Activated CD4-positive, alpha-beta T cell treated with anti-CD3 and anti-CD28 coated beads, Interleukin-2, amount 10 ng/mL, durations not matched to agents 7 days and 5 days (primary cell): ENCODE results near the gene ARSB. TPM values are rescaled to one million over a fixed set of nuclear protein-coding genes. Genes with fewer than 3 reads are reported as not detected.

ENCODE experiments used
- CTCF ChIA-PET: fragments of 350-600 bp; sonication (Branson Sonifier 250); formaldehyde crosslinking; loops from one replicate; lab custom pipeline; 2021; ENCODE audit warnings: antibody characterized with exemption; lab: Charles Lee
- POLR2A ChIA-PET: fragments of 350-600 bp; sonication (Branson Sonifier 250); formaldehyde crosslinking; loops from one replicate; lab custom pipeline; 2021; ENCODE audit warnings: antibody characterized with exemption; lab: Charles Lee
- DNase-seq: peaks from one replicate; pipeline ENCODE4 v3.0.0-alpha.2; 2020
- H3K27ac Mint-ChIP-seq: one replicate; pipeline ENCODE4 v1.8.0; 2021; ENCODE audit warnings: mild to moderate bottlenecking, moderate library complexity, mixed read lengths
- H3K27me3 Mint-ChIP-seq: one replicate; pipeline ENCODE4 v1.8.0; 2021; ENCODE audit warnings: mixed read lengths
- H3K36me3 Mint-ChIP-seq: one replicate; pipeline ENCODE4 v1.8.0; 2021; ENCODE audit warnings: low read depth, mixed read lengths
- H3K4me1 Mint-ChIP-seq: one replicate; pipeline ENCODE4 v1.8.0; 2021; ENCODE audit warnings: mixed read lengths
- H3K4me3 Mint-ChIP-seq: one replicate; pipeline ENCODE4 v1.8.0; 2021; ENCODE audit warnings: mild to moderate bottlenecking, moderate library complexity, mixed read lengths
- H3K9me3 Mint-ChIP-seq: one replicate; pipeline ENCODE4 v1.8.0; 2021; ENCODE audit warnings: mixed read lengths
- total RNA-seq, 2 experiments: library from RNA; stranded (reverse); gene quantifications; one replicate each; pipeline ENCODE4 v1.2.3, GENCODE V29; 2021

Gene ARSB
- total RNA-seq, 2 experiments from 2014 or later = 10.4 to 11.5 TPM

DNA sequence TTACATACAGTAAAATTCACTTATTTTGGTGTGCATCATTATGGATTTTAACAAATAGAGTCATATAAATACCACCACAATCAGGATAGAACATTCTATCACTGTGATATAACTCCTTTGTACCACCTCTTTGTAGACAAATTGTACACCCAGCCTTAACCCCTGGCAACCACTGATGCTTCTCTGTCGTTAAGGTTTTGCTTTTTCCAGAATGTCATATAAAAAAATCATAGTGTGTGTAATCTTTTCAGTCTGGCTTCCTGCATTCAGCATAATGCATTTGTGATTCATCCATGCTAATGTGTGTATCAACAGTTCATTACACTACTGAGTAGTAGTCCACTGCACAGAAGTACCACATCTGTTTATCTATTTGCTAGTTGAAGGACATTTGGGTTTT lies 81.2 kb downstream of the ARSB start:
- H3K4me3 Mint-ChIP-seq = no peak overlapping the region
- POLR2A ChIA-PET = no interaction called here
- no peaks in the 10 kb centered on the region for H3K27me3 Mint-ChIP-seq
- H3K9me3 Mint-ChIP-seq = peaks cover 4% of the 10 kb centered on the region
- no peak for DNase-seq
- H3K36me3 Mint-ChIP-seq = peaks cover 14% of the 10 kb centered on the region
- no peak overlapping the region for H3K27ac Mint-ChIP-seq
- peaks cover 1% of the 10 kb centered on the region for H3K4me1 Mint-ChIP-seq
- CTCF ChIA-PET = interaction anchor here (0.6 kb wide), 1 partner anchor 111 kb away, joined by 3 read pairs; no protein-coding TSS in a partner anchor

GRCh38 chr5:78903353-78903752 lies 81.8 kb downstream of the ARSB start:
- Mint-ChIP-seq H3K27ac (no peak overlapping the region), H3K27me3 (no peaks in the 10 kb centered on the region), H3K9me3 (peaks cover 4% of the 10 kb centered on the region), H3K4me1 (peaks cover 1% of the 10 kb centered on the region), H3K4me3 (no peak overlapping the region), H3K36me3 (peaks cover 13% of the 10 kb centered on the region)
- ChIA-PET CTCF (no interaction called here), POLR2A (no interaction called here)
- no peak for DNase-seq

GRCh38 chr5:78899922-78900362 lies 85.2 kb downstream of the ARSB start:
- Mint-ChIP-seq H3K27ac (no peak overlapping the region), H3K36me3 (peaks cover 10% of the 10 kb centered on the region), H3K27me3 (no peaks in the 10 kb centered on the region), H3K4me3 (no peak overlapping the region), H3K9me3 (peaks cover 4% of the 10 kb centered on the region), H3K4me1 (no peaks in the 10 kb centered on the region)
- POLR2A ChIA-PET = no interaction called here
- CTCF ChIA-PET = interaction anchor here (0.5 to 0.6 kb wide), 2 partner anchors 13 to 18 kb away, joined by 3 read pairs; no protein-coding TSS in a partner anchor
- DNase-seq = peak; percentile 34

DNA sequence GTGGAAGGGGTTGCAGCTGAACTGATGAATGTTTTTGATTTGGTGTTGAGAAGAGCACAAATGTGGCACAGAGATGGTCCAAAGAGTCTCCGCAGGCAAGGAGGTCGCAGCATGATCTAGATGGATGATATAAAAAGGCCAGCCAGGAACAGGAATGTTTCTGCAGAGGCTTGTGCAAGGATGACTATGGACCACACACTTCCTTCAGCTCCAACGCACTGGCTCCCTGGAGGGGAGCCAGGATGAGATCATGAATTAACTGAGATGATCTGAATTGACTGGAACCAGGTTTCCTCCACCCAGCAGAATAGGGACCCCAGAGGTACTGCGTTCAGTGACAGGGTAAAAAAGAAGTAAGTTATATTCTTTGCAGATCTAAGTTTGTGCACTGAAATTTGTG lies 89.0 kb downstream of the ARSB start:
- peaks cover 11% of the 10 kb centered on the region for H3K4me1 Mint-ChIP-seq
- H3K36me3 Mint-ChIP-seq = peaks cover 17% of the 10 kb centered on the region
- no peaks in the 10 kb centered on the region for H3K27me3 Mint-ChIP-seq
- H3K9me3 Mint-ChIP-seq = peaks cover 4% of the 10 kb centered on the region
- POLR2A ChIA-PET = no interaction called here
- CTCF ChIA-PET = no interaction called here
- H3K4me3 Mint-ChIP-seq = no peak overlapping the region
- no peak overlapping the region for H3K27ac Mint-ChIP-seq
- no peak for DNase-seq

- DNase-seq = no peak
- ChIA-PET CTCF (no interaction called here), POLR2A (no interaction called here)
- Mint-ChIP-seq H3K27ac (no peak overlapping the region), H3K9me3 (peaks cover 4% of the 10 kb centered on the region), H3K36me3 (peaks cover 14% of the 10 kb centered on the region), H3K27me3 (no peaks in the 10 kb centered on the region), H3K4me3 (no peak overlapping the region), H3K4me1 (peaks cover 11% of the 10 kb centered on the region)
Measured at GRCh38 chr5:78895616-78896015, 89.5 kb downstream of the ARSB start.

- DNase-seq = no peak
- no peaks in the 10 kb centered on the region for H3K27me3 Mint-ChIP-seq
- H3K4me1 Mint-ChIP-seq = peaks cover 12% of the 10 kb centered on the region
- H3K4me3 Mint-ChIP-seq = no peak overlapping the region
- ChIA-PET POLR2A (no interaction called here), CTCF (no interaction called here)
- H3K27ac Mint-ChIP-seq = no peak overlapping the region
- peaks cover 15% of the 10 kb centered on the region for H3K36me3 Mint-ChIP-seq
- H3K9me3 Mint-ChIP-seq = no peaks in the 10 kb centered on the region
Measured at GRCh38 chr5:78893940-78894677, 91.0 kb downstream of the ARSB start.

DNA sequence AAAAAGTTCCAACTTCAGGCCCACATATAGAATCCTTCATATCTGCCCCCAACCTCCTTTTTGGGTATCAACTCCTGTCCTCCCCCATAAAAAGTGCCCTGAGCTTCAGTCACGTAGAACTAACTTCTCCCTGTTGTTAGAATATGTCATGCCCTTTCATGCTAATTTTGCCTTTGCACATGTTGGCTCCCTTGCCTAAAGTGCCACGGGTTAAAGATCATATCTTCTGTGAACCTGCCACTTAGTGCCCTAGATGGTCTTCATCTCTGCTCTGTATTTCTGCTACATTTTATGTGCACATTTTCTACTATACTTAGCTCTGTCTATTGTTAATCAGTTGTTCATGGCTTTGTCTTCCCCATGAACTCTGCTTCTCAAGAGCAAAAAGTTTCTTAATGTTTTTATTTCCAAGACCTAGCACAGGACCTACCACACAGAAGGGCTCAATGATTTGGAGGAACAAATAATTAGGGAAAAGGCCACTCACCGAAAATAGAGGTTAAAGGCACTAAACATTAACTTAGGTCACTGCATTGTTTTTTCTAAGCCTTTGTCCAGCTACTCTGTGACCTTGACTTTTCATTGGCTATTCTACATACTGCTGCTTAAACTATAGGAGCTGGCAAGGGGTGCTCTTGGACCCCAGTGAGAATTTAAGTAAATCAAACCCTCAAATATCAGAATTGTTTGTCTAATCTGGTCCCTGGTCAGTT lies 94.3 kb downstream of the ARSB start:
- POLR2A ChIA-PET = interaction anchor here (0.6 kb wide), 1 partner anchor 10 kb away, joined by 5 read pairs; no protein-coding TSS in a partner anchor
- no peak overlapping the region for H3K4me3 Mint-ChIP-seq
- CTCF ChIA-PET = no interaction called here
- H3K27me3 Mint-ChIP-seq = no peaks in the 10 kb centered on the region
- peaks cover 14% of the 10 kb centered on the region for H3K36me3 Mint-ChIP-seq
- no peak for DNase-seq
- H3K27ac Mint-ChIP-seq = no peak overlapping the region
- H3K9me3 Mint-ChIP-seq = no peaks in the 10 kb centered on the region
- peaks cover 33% of the 10 kb centered on the region for H3K4me1 Mint-ChIP-seq

DNA sequence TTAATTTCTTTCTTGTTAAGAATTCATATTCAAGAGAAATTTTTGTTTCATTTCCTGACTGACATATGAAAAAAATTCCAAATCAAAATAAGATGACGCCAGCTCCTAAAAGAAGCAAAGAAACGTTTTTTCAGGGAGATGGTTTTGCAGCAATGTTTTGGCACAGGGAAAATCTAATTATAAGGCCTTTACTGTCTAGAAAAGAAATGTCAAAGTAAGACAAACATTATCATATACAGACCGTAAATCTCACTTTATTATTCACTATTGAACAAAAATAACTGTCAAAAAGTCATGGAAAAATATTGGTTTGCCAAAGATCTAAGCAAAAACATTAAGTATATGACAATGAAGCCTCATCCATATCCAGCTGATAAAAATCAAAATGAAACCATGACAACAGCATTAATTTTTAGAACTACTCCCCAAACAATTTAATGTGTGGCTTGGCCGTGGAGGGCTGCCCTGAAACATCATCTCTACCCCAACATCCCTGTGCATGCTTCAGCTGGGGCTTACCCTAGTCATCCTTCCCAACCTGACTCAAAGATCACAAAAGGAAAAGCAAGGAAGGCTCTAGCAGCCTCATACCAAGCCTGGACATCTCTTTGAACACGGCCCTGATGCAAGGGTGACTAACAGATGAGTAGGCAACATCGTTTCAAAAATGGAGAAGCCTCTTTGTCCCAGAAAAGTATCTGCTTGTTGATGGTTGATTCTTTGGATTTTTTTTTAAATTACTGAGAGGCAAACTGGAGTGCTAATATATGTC lies 95.6 kb downstream of the ARSB start:
- no peak for DNase-seq
- CTCF ChIA-PET = no interaction called here

GRCh38 chr5:78888580-78889368 lies 96.3 kb downstream of the ARSB start:
- no peak for DNase-seq
- CTCF ChIA-PET = no interaction called here
- H3K9me3 Mint-ChIP-seq = no peaks in the 10 kb centered on the region
- POLR2A ChIA-PET = no interaction called here
- no peak overlapping the region for H3K27ac Mint-ChIP-seq
- H3K27me3 Mint-ChIP-seq = no peaks in the 10 kb centered on the region
- peaks cover 10% of the 10 kb centered on the region for H3K36me3 Mint-ChIP-seq
- H3K4me3 Mint-ChIP-seq = no peak overlapping the region
- peaks cover 23% of the 10 kb centered on the region for H3K4me1 Mint-ChIP-seq

More for the DNA sequence above, 95.6 kb downstream of the ARSB start:
- Mint-ChIP-seq H3K27me3 (no peaks in the 10 kb centered on the region), H3K4me3 (no peak overlapping the region), H3K27ac (no peak overlapping the region), H3K9me3 (no peaks in the 10 kb centered on the region), H3K36me3 (peaks cover 14% of the 10 kb centered on the region), H3K4me1 (peaks cover 30% of the 10 kb centered on the region)
- POLR2A ChIA-PET = no interaction called here

DNA sequence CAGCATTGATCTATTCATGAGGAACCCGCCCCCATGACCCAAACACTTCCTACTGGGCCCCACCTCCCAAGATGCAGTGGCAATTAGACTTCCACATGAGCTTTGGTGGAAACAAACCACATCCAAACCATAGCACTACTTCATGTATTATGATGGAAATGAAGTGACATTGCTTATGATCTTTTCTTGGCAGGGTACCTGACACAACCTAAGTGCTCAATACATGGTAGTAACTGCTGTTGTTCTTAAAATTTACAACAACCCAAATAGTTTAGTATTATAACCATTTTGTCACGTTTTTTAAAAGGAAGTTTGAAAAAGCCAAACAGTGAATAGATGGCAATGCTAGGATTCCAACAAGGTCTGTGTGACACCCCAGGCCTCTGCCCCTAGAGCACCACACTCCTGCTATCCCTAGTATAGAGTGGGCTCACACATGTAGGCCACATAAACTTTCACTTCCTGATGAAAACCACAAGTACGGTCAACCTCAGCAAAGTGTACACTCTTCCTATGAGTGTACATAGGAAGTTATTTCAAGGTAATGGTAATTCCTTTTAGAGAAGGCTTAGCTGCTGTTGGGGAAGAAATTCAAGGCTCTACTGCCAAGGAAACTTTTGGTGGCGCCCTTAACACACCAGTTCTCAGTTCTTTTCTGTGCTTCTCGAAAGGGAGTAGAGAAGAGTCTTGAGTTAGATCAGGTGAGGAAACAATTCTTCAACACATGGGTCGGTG lies 97.6 kb downstream of the ARSB start:
- Mint-ChIP-seq H3K4me1 (peaks cover 22% of the 10 kb centered on the region), H3K27ac (peak overlapping the region; percentile 11), H3K27me3 (no peaks in the 10 kb centered on the region), H3K4me3 (no peak overlapping the region), H3K36me3 (peaks cover 13% of the 10 kb centered on the region), H3K9me3 (no peaks in the 10 kb centered on the region)
- peak; percentile 13 for DNase-seq
- ChIA-PET POLR2A (no interaction called here), CTCF (no interaction called here)

DNA sequence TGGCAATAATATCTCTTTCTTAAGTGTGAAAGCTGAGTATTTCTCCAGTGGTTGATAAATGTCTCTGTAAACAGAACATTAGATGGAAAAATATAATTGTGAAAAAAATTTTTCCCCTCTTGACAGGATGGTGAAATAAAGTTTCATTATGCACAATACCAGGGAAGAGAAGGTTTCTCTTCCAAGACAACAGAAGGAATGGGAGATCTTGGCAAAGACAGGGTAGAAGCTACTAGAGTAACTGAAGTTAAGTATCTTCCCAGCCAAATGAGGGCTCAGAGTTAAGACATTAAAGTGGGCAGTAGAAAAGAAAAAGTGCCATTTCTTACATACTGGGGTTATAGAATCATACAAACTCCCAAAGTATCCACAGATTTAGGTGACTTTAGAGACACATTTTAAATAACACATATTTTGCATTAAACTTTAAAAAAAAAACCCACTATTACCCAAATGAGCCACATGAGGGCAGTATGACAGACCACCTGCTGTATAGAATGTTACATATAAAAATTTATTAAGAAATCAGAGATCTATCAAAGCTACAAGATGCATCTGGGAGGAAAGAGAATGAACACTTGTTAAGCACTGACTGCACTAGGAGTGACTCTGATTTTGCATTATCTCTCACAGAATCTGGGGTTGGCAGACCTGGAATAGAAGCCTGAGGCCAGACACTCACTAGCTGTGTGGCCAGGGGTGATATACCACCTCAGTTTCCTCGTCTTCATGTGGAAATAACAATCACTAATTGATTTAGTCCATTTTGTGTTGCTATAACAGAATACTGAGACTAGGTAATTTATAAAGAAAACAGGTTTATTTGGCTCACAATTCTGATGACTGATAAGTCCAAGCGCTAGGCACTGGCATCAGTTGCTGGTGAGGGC lies 98.5 kb downstream of the ARSB start:
- Mint-ChIP-seq H3K27ac (no peak overlapping the region), H3K27me3 (no peaks in the 10 kb centered on the region), H3K4me1 (peaks cover 22% of the 10 kb centered on the region), H3K36me3 (peaks cover 13% of the 10 kb centered on the region), H3K4me3 (no peak overlapping the region), H3K9me3 (no peaks in the 10 kb centered on the region)
- ChIA-PET CTCF (interaction anchor here (0.6 kb wide), 1 partner anchor 14 kb away, joined by 3 read pairs; no protein-coding TSS in a partner anchor), POLR2A (no interaction called here)
- no peak for DNase-seq
